Natural killer cell (primary cell): ENCODE measurements around the gene DNAAF2. TPM values are rescaled to one million over a fixed set of nuclear protein-coding genes. Genes with fewer than 3 reads are reported as not detected.
A peak's percentile ranks its signal among the peaks of the same experiment; 100 is the strongest.
"Not testable (repeated sequence)": the region's sequence is repeated elsewhere in the genome, so short reads cannot be mapped to it uniquely, and the experiment has no call there.

Source experiments
- ATAC-seq, 3 donors: fragments of 150-1000 bp in 2 of 3; fragments of 200-7000 bp in 1 of 3; cut with Tn5 transposase; 1 replicate in 1 of 3; 2 replicates in 2 of 3; pipeline ENCODE4 v1.10.0; 2021; ENCODE audit warnings: mild to moderate bottlenecking in 2 of 3, moderate library complexity in 2 of 3
- DNase-seq, 2 donors: peaks; one replicate each; pipeline versions ENCODE4 v3.0.0 to v3.0.0-alpha.2; 2013 to 2021; ENCODE audit warnings: mixed read lengths in 1 of 2
- H3K27ac ChIP-seq: one replicate; pipeline ENCODE4 v1.5.1; 2013; ENCODE audit warnings: mild to moderate bottlenecking, low read length
- H3K27me3 ChIP-seq: one replicate; pipeline ENCODE4 v1.6.1; 2013; ENCODE audit warnings: low read length; ENCODE audit not compliant: control insufficient read depth, insufficient read depth
- H3K36me3 ChIP-seq: one replicate; pipeline ENCODE4 v1.6.1; 2013; ENCODE audit warnings: low read length; ENCODE audit not compliant: control insufficient read depth, insufficient read depth
- H3K4me1 ChIP-seq: one replicate; pipeline ENCODE4 v1.6.1; 2013; ENCODE audit warnings: low read length; ENCODE audit not compliant: control insufficient read depth, insufficient read depth
- H3K4me3 ChIP-seq: one replicate; pipeline ENCODE4 v1.5.1; 2013; ENCODE audit warnings: low read length
- H3K9me3 ChIP-seq: one replicate; pipeline ENCODE4 v1.6.1; 2013; ENCODE audit warnings: low read length; ENCODE audit not compliant: control insufficient read depth, insufficient read depth
- H3K27ac Mint-ChIP-seq, 2 donors: one replicate each; pipeline ENCODE4 v1.8.0; 2022; ENCODE audit warnings: mild to moderate bottlenecking in 2 of 2, mixed read lengths in 2 of 2, moderate library complexity in 1 of 2
- H3K27me3 Mint-ChIP-seq, 2 donors: one replicate each; pipeline ENCODE4 v1.8.0; 2022; ENCODE audit warnings: low read depth in 2 of 2, mixed read lengths in 2 of 2
- H3K36me3 Mint-ChIP-seq: one replicate; pipeline ENCODE4 v1.8.0; 2022; ENCODE audit warnings: mixed read lengths
- H3K4me1 Mint-ChIP-seq, 2 donors: one replicate each; pipeline ENCODE4 v1.8.0; 2022; ENCODE audit warnings: mixed read lengths in 2 of 2
- H3K4me3 Mint-ChIP-seq: one replicate; pipeline ENCODE4 v1.8.0; 2022; ENCODE audit warnings: mild to moderate bottlenecking, moderate library complexity, mixed read lengths
- H3K9me3 Mint-ChIP-seq, 2 donors: one replicate each; pipeline ENCODE4 v1.8.0; 2022; ENCODE audit warnings: mixed read lengths in 2 of 2
- CTCF ChIP-seq: fragments of 200-600 bp; IDR thresholded peaks from one replicate; pipeline ENCODE4 v1.8.0; 2022; ENCODE audit warnings: antibody characterized with exemption
- WGBS: methylation state at CpG from one replicate; pipeline ENCODE4 v1.1.7; 2013; ENCODE audit warnings: missing lambda C conversion rate; ENCODE audit not compliant: insufficient coverage; 5-methylcytosine and 5-hydroxymethylcytosine counted together
- intact Hi-C: fragments of 100-400 bp; cut with micrococcal nuclease; formaldehyde crosslinking; loops from one replicate; pipeline ENCODE4 v1.14.2; 2022
- total RNA-seq, 4 donors: library from RNA; stranded (reverse); fragments of 120-200 nt in 1 of 4; gene quantifications; one replicate each; pipeline versions ENCODE4 v1.2.3 to v1.2.4, GENCODE V29; 2013 to 2022

DNAAF2 gene
- total RNA-seq, 3 donors from 2014 or later (not counting 1 experiment from before 2014, with no cell fraction given) = 10.5 to 16.2 (median 11.4) TPM

DNA sequence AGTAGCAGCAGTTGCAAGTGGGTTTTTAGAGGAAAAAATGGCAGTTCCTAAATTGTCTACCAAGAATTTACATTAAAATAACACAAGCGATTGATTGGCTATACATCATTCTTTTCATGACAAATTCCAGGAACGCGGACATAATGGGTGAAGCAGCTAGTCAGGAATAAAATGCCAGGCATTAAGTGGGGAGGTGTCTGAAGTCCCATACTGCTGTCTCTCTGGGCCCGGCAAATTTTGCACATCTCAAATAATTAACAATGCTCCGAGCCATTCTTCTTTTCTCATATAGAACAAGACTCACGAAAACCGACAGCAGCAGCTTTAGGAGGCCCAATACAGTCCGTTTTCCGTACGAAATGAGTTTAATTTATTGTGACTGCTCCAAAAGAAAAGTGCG is 15.3 kb downstream of the DNAAF2 start:
- peak overlapping the region; percentile 95 for H3K27ac ChIP-seq
- Mint-ChIP-seq H3K4me3 (peak overlapping the region; percentile 98), H3K27me3 (no peaks in the 10 kb centered on the region), H3K4me1 (peaks cover 41 to 58% of the 10 kb centered on the region in 2 donors), H3K36me3 (peaks cover 12% of the 10 kb centered on the region), H3K27ac (peak overlapping the region; percentile 99), H3K9me3 (no peaks in the 10 kb centered on the region)
- ATAC-seq (no peak), DNase-seq (no peak)
- no peak for TF ChIP-seq CTCF
- peaks cover 29% of the 10 kb centered on the region for H3K4me1 ChIP-seq
- intact Hi-C loops = loop anchor here (1.0 to 10.0 kb wide), 5 partner anchors 15 to 695 kb away; partner anchors contain the start of genes DMAC2L, KLHDC1, L2HGDH and LRR1
- 0% methylated on average over 10 of the region's 11 CpGs for WGBS
- no peaks in the 10 kb centered on the region for H3K9me3 ChIP-seq
- H3K4me3 ChIP-seq = peak overlapping the region; percentile 83
- peaks cover 20% of the 10 kb centered on the region for H3K36me3 ChIP-seq
- no peaks in the 10 kb centered on the region for H3K27me3 ChIP-seq

DNA sequence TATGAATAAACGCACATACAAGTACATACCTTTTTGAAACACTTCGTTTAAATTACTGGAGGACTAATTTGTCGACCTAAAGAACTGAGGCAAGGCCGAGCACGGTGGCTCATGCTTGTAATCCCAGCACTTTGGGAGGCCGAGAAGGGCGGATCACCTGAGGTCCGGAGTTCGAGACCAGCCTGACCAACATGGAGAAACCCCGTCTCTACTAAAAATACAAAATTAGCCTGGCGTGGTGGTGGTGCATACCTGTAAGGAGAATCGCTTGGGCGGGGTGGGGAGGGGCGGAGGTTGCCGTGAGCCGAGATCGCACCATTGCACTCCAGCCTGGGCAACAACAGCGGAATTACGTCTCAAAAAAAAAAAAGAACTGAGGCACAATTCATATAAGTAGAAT is 15.8 kb downstream of the DNAAF2 start:
- peak overlapping the region; percentile 99 for H3K27ac Mint-ChIP-seq
- ATAC-seq, H3K9me3 Mint-ChIP-seq, H3K9me3 ChIP-seq, intact Hi-C loops, H3K27me3 Mint-ChIP-seq, DNase-seq, H3K27me3 ChIP-seq: not testable (repeated sequence)
- H3K4me3 Mint-ChIP-seq = peak overlapping the region; percentile 98
- Histone ChIP-seq H3K36me3 (peaks cover 20% of the 10 kb centered on the region), H3K27ac (peak overlapping the region; percentile 95), H3K4me3 (peak overlapping the region; percentile 83), H3K4me1 (peaks cover 29% of the 10 kb centered on the region)
- H3K4me1 Mint-ChIP-seq = peaks cover 39 to 55% of the 10 kb centered on the region in 2 donors
- peaks cover 12% of the 10 kb centered on the region for H3K36me3 Mint-ChIP-seq
- WGBS = 76% methylated on average over 19 of the region's 19 CpGs

DNA sequence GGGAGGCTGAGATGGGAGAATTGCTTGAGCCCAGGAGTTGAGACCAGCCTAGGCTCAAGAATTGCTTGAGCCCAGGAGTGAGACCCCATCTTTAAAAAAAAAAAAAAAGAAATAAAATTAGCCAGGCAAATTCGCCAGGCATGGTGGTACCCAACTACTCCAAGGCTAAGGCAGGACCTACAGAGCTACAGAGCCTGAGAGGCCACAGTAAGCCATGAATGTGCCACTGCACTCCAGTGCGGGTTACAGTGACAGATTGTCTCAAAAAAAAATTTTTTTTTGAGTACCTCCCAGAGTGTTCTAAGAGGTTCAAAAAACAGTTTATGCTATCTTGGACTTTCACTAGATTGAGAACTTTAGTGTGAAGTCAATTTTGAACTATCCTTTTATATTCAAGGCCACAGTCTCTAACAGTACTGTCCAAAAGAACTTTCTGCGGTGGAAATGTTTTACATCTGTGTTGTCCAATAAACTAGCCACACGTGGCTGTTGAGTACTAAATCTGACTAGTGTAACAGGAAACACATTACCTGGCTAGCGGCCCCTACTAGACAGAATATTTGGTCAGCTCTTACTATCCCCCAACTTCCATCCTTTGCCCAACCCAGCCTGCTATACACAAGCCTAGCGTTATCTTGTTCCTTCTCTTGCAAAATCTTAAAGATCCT is 17.1 kb downstream of the DNAAF2 start:
- Mint-ChIP-seq H3K9me3 (no peaks in the 10 kb centered on the region), H3K36me3 (peaks cover 12% of the 10 kb centered on the region)
- H3K36me3 ChIP-seq = peaks cover 20% of the 10 kb centered on the region

More for the DNA sequence above, 17.1 kb downstream of the DNAAF2 start:
- Mint-ChIP-seq H3K4me3 (peak overlapping the region; percentile 98), H3K27me3 (no peaks in the 10 kb centered on the region), H3K27ac (peak overlapping the region; percentile 99), H3K4me1 (peaks cover 35 to 43% of the 10 kb centered on the region in 2 donors)
- Histone ChIP-seq H3K4me3 (no peak overlapping the region), H3K27me3 (no peaks in the 10 kb centered on the region), H3K27ac (peak overlapping the region; percentile 6), H3K9me3 (no peaks in the 10 kb centered on the region), H3K4me1 (peaks cover 23% of the 10 kb centered on the region)
- DNase-seq = no peak
- no peak for ATAC-seq
- TF ChIP-seq CTCF = no peak
- WGBS = 86% methylated on average over 6 of the region's 6 CpGs
- intact Hi-C loops = no loop called here
